NCI-H1417 (cell line): Measurements from ENCODE around the gene PGAP3.
A peak's percentile ranks its signal among the peaks of the same experiment; 100 is the strongest.

Experiments used
- DNase-seq, 3 experiments: peaks; one replicate each; lab custom pipeline; 2025; lab: John Stamatoyannopoulos, UW

The PGAP3 gene

DNA sequence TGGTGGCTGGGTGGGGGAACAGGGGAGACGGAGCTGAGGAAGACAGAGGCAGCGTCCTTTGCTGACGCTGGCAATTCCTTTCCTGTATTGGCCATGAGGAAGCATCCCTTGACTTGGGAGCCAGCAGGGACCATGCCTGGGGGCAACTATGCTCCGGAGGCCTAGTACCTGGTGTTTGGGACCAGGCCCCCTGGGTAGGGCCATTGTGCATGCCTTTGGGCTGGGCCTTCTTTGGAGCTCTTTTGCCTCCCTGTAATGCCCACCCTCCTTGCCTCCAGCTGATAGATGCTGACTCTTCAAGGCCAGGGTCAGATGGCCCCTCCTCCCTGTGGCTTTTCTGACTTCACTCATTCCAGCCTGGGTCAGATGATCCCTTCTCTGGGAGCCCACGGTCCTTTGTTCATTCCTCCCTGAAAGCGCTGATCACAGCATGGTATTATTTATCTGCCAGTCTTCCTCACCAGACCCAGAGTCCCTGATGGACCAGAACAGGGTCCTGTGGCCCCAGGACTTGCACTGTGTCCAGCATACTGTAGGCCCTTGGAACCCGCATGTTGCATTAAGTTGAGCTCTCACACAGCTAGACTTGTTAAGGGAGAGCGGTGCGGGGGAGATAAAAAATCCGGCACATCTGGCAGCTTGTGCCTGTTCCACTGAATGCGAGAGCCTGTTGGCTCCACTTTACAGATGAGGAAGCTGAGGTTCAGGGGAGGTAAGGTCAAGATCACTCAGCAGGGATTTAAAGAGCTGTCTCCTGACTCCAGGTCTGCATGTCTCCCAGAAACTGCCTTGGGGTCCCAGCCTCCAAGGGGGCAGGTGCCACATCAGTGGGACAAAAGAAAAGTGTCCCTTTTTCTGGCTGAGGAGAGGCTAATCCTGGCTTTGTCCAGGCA is 48.0 kb downstream of the PGAP3 start:
- DNase-seq: no peak

DNA sequence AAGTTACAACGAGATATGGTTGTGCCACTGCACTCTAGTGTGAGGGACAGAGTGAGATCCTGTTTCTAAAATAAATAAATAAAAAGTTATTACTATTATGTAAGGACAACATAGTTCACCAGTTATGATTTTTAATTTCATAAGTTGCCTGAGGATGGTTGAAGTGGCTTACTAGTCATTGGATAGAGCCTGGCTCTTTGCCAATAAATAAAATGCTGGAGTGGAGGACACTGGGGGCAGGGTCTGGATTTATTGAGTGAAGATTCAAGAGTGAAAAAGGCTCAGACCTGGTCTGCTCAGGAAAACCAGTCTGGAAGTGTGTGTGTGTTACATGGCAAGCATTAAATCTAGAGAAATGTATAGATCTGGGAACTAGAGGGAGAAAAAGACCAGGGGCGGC is 48.8 kb downstream of the PGAP3 start:
- DNase-seq: no peak

DNA sequence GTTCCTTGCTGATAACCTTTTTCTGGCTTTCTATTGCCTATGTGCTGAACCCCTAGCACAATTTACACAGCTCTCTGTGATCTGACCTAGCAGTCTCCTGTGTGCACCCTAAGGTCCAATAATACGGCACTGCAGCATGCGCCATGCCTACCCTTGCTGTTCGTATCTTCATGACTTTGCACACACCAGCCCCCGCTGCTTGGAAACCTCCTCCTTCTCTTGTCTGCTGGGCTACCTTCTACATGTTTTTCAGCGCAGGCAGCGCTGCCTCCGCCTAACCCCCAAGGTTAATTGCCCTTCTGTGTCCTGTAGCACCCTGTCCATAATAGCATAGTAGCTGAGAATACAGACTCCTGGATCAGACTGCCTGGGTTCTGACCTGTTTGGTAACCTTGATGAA is 49.5 kb downstream of the PGAP3 start:
- no peak for DNase-seq

DNA sequence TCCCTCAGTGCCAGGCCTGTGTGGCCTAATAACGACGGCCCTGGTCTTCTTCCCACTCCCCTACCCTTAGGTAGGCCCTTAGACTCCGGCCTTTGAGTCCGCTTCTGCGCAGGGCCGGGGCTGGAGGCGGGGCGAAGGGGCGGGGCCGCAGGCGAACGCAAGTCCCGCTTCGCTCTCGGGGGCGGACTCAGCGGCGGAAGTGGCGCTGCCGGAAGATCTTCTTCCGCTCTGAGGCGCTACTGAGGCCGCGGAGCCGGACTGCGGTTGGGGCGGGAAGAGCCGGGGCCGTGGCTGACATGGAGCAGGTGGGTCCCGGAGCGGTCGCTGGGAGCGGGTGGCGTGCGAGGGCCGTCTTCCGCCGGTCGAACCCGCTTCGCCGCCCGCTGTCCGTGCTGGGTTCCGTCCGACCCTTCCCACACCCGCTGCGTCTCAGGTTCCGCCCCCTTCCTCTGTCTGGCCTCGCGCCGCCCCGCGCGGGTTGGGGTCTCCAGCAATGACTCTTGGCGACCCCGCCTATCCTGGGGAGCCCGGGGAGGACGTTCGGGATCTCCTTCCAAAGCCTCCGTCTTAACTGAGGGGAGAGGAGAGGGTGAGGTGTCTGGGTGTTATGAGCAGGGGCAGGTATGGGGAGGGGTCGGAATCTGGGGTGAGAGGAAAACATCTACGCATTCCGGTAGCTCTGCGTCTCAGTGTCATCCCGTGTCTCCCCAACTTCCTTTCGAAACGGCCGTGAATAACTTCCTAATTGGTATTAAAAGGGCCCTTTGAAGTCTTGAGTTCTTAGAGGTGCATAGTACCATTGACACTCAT is 50.7 kb downstream of the PGAP3 start, which contains the start of gene STARD3:
Gene STARD3 (plus strand): TSS at position 218 of the 810 bp plus-strand sequence. CDS start 16,388 bp downstream, outside the sequence.
- DNase-seq: peak; percentile 86 to 89 (median 87)

DNA sequence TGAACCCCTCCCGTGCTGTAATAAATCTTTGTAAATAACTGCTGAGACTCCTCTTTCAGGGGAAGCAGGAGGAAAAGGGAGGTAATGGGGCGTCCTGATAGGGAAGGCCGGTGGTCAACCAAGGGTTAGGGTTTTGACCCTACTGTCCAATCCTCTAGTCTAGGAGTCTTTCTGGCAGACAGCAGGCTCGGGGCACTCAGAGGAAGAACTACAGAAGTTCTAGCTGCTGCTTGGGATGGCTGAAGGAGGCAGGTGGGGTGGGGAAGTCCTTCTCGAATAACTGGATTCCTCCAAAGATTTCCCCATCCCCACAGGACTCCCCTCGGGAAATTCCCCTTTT is 51.3 kb downstream of the PGAP3 start:
- no peak for DNase-seq

DNA sequence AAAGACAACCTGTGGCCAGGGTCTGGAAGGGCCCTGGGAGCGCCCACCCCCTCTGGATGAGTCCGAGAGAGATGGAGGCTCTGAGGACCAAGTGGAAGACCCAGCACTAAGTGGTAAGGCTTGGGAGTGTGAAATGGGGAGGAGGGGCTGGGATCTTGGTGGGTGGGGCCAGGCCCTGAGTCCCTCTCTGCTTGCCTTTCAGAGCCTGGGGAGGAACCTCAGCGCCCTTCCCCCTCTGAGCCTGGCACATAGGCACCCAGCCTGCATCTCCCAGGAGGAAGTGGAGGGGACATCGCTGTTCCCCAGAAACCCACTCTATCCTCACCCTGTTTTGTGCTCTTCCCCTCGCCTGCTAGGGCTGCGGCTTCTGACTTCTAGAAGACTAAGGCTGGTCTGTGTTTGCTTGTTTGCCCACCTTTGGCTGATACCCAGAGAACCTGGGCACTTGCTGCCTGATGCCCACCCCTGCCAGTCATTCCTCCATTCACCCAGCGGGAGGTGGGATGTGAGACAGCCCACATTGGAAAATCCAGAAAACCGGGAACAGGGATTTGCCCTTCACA is 52.2 kb downstream of the PGAP3 start:
- no peak for DNase-seq

DNA sequence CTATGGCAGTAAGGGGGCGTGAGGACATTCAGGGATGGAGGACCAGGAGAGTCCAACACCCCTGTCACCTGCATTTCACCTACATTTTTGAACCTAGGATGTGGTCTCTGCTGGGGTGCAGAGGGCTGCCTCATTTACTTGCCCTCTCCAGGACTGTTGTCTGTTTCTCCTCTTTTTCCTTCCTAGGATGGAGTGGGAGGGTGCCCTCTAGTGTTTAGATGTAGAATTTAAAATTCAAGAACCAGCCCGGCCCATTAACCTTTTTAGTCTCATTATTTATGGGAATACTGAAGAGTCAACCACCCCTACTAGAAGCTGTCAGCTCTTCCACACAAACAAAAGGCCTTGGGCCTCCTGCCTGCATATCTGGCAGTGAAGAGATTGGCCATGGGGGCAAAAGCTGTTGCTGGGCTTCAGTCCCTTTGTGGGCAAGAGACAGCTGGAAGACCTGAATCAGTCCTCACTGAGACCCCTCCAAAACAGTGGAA is 53.4 kb downstream of the PGAP3 start:
- DNase-seq: peak; percentile 28 to 71 (median 41)

DNA sequence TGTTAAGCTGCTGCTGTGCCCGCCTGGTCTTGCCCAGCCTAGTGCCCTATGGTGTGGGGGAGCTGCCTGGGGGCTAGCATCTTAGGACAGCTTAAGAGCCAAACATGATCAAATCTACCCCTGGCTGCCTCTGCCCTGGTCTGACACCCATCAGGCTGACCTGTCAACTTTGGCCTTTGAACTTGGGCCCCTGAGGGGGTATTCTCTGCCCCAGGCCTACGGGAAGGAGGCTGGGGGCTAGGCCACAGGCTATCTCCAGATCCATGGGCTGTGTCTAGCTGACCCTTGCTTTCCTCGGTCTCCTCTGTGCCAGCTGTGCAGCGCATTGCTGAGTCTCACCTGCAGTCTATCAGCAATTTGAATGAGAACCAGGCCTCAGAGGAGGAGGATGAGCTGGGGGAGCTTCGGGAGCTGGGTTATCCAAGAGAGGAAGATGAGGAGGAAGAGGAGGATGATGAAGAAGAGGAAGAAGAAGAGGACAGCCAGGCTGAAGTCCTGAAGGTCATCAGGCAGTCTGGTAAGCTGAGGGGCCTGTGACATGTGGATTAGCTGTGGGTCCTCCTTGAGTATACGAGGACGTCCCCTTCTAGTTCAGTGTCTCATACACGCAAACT is 54.2 kb downstream of the PGAP3 start:
- no peak for DNase-seq

DNA sequence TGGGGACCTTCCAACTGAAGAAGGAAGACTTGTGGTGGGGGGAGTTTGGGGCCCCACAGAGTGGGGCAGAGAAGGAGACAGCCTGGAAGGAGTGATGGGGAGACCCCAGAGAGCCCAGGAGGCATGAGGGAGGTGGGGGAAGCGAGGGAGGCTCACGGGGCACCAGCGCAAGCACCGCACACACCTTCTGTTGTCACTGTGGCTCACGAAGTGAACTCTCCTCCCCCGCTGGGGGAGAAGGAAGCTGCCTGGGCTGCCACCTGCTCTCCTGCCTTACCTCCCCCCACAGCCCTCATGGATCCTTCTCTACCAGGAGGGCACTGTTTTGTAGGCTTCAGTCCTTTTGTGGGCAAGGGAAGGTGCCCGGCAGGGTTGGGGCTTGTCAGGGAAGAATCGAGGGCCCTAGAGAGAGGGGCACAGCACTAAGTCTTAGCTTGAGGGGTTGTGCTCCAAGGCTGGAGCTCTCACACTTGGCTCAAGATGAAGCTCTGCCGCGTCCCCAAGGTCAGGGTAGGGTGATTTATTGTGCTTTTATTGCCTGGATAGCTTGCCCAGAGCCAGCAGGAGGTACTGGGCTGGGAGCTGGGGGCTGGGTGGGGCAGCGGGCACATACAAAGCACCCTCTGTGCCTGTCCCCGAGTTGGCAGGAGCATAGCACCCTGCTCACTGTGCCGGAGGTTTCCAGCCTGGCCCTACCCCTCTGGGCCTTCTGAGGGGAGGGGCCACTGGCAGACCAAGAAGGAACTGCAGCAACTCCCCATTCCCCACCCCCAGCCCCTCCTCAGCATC is 55.5 kb downstream of the PGAP3 start:
- DNase-seq: peak; percentile 14 to 86 (median 74)

DNA sequence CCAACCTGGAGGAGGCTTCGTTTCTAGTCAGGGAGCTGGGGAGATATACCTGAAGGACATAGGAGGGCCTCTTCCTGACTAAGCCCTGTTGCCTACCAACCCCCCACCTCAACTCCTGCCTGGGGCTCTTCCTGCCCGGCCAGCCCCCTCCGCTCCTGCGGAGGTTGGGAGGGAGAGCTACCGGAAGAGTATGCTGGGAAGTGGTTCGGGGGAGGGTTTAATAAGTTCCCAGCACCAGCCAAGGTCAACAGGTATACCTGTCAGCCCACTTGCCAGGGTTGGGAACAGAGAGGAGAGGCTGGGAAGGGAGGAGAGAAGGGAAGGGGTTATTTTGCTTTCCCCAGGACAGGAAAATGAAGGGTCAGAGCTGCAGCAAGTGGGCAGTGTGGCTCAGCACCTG is 56.5 kb downstream of the PGAP3 start:
- DNase-seq: peak in 2 of 3 experiments; percentile 58 to 74

DNA sequence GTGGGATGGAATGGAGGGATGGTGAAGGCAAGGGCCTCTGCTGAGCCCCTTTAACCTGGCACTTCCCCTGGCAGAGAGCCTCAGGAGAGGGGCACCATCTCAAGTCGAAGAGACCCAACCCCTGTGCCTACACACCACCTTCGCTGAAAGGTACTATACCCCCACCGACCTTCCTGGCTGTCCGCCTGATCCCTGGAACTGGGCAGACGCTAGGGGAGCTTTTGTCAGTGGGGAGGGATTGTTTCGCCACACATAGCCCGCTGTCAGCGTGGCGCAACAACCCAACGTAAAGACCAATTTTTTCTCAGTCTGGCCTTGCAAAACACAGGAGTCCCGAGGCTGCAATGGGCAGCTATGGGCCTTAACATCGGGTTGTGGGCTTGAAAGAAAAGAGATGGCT is 58.0 kb downstream of the PGAP3 start:
- DNase-seq: no peak

DNA sequence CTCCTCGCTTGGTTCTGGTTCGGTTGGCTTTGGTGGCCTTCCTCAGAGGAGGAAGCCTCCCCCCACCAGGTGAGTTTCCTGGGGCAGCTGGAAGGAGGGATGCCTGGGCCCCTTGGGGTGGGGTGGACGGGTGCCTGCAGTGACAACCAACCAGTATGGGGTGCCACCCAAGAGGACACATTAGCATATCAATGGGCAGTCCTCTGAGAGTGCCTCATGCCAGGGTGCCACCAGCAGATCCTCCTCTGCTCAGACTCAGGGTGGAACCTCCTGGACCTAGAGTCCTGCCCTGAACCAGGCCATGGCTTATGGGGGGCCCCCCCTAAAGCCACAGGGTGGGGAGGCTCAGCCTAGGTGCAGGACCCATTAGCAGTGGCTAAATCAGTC is 58.4 kb downstream of the PGAP3 start:
- DNase-seq: no peak

DNA sequence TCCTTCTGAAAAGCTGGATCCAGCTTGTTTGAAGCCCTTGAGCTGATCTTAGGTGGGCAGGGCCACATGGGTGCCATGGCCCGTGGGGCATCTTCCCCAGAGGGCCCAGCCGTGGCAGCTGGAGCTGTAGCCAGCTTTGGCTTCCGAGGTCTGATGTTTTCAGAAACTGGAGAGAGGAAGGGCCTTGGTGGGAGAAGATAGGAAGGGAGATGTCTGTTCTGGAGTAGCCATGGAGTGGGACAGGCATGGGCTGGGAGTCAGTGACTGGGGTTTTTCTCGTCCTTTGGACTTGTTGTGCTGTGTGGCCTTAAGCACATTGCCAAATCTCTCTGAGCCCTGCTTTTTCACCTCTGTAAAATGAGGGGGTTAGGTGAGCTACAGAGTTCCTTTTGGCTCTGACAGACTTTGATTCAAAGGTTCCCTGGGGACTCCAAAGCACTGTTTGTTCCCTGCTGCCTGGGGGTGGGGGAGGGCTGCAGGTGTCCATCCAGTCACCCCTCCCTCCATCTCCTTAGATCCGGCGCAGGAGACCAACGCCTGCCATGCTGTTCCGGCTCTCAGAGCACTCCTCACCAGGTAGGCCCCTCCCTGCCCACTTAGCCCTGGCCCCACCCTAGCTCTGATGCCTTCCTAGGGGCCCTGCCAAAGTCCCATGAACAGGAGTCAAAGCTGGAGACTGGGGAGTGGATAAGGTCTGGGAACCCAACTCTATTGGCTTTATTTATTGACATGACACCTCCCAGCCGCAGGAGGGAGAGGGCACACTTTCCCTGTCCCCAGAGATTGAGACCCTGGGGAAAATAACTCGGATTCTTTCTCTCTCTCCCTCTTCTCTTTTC is 59.0 kb downstream of the PGAP3 start:
- DNase-seq: peak; percentile 45 to 78 (median 54)

DNA sequence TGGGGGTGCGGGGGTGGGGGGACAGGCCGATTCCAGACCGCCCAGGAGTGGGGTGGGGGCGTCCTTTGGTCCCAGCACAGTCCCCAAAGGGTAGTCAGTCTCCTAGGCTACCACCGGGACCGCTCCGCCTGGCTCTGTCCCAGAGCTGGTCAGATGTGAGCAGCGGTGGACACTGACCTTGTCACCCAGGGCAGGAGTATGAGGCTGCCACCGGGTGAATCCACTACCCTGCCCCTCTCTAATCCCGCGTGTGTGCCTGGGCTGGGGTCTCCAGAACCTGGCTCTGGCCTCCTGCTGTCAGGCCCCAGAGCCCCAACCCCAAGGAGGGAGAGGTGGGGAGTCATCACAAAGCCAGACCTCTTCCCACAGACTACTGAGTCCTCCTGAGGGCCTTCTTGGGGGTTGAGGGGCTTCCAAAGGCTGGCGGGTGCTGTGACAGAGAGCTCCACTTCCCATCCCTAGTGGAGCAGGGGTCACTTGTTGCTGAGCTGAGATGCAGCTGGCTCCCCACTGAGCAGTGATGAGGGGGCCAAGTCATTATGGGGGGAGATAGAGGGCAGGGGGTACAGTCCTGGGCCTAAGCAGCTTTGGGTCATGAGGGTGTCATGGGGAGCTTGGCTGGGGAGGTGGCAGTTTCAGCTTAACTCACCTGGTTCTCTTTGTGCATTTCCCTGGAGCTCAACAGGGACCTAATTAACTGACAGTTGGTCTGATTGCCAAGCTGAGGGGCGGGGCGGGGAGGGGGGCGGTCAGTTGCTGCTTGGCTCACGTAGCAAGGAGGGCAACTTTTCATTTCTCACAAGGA is 59.9 kb downstream of the PGAP3 start:
- peak; percentile 11 to 77 (median 69) for DNase-seq

DNA sequence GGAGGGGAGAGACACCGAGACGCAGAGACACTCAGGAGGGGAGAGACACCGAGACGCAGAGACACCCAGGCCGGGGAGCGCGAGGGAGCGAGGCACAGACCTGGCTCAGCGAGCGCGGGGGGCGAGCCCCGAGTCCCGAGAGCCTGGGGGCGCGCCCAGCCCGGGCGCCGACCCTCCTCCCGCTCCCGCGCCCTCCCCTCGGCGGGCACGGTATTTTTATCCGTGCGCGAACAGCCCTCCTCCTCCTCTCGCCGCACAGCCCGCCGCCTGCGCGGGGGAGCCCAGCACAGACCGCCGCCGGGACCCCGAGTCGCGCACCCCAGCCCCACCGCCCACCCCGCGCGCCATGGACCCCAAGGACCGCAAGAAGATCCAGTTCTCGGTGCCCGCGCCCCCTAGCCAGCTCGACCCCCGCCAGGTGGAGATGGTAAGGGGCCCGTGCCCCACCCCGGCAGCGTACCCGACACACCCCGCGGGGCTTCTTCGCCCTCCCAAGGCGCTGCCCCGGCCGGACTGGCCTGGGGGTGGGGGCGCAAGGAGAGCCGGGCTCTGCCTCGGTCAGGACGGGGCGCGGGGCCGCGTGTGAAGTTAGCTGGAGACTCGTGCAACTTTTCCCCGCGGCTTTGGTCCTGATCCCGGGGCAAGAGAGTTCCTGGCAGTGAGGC is 60.7 kb downstream of the PGAP3 start:
- DNase-seq: peak in 1 of 3 experiments; percentile 29

DNA sequence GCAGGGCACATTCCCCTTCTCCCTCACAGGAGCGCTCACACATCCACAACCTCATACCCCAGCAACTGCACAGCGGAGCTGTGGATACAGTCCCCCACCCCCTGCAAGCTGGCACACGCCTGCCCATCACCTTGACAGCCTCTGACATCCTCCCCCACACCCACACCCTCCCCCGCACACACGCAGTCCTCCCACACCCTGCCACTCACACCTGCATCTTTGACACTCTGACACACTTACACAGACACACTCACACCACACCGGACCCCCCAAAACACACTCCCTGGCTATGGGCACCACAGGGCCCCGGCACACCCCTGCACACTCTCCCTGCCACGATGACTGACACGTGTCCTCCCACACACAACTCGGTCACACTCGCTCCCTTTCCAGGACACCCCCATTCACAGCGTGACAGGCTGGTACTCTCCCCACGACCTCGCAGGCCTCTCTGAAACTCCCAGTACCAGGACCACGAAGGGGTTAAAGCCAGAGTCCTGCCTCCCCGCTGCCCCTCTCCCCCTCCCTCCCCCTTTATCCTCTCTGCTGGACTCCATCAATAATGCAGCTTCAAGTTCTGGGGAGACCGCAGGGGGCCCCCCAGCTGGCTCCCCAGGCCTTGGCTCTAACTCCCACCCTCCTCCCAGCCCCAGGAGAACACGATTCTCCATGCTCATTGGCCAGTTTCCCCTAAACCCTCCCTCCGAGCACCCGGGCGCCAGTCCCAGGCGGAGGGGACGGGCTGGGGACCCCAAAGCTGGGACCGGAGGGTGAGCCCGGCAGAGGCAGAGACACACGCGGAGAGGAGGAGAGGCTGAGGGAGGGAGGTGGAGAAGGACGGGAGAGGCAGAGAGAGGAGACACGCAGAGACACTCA is 61.4 kb downstream of the PGAP3 start, which contains the start of gene PPP1R1B:
Gene PPP1R1B (plus strand): TSS at position 782 of the 876 bp plus-strand sequence. CDS start 441 bp downstream, outside the sequence.
- DNase-seq: peak in 2 of 3 experiments; percentile 46 to 67

DNA sequence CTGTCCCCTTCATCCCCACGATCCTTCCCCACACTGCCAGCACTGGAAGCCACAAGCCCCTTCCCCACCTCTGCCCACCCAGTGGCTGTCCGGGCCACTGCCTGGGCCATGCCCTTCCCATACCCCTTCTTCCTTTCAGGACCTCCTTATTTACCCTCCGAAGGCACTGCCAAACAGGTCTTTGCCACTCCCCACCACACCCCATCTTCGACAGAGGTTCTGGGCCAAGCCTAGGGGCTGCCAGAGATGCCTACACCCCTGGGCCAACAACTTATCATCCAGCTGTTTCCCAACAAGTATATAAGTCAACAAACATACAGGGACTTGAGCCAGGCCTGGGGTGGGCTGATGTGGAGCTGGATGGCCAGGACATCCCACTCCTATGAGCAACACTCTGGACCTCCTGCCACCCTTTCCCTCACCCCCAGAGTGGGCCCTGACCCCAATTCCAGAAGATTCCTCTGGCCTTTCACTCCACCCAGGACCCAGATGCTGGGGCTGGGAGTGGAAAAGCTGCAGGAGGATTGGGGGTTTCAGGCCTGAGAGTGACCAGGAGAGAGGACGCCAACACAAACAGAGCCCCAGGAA is 62.6 kb downstream of the PGAP3 start:
- no peak for DNase-seq
